GM23338 (cell line): ENCODE data around the gene PCSK6. TPM values are rescaled to one million over a fixed set of nuclear protein-coding genes. Genes with fewer than 3 reads are reported as not detected.

Source experiments
- ATAC-seq: fragments of 200-7000 bp; cut with Tn5 transposase; 3 replicates; pipeline ENCODE4 v1.9.1; 2020
- DNase-seq: peaks from one replicate; pipeline ENCODE4 v3.0.0-alpha.2; 2015; ENCODE audit warnings: low spot score
- H2AFZ ChIP-seq: fragments of 200-600 bp; sonication (generic); 2 replicates; pipeline ENCODE4 v1.8.0; 2016; ENCODE audit warnings: antibody characterized with exemption, mild to moderate bottlenecking, moderate library complexity
- H3F3A ChIP-seq: fragments of 200-600 bp; sonication (generic); replicated peaks from 2 replicates; pipeline ENCODE4 v1.8.0; 2017; ENCODE audit warnings: antibody characterized with exemption, mixed run types, low read depth
- H3K27ac ChIP-seq: fragments of 200-600 bp; sonication (generic); 2 replicates; pipeline ENCODE4 v1.6.1; 2016; ENCODE audit warnings: low read depth
- H3K27me3 ChIP-seq: fragments of 200-600 bp; sonication (generic); 2 replicates; pipeline ENCODE4 v1.8.0; 2016; ENCODE audit warnings: mild to moderate bottlenecking, mixed run types, moderate library complexity; ENCODE audit not compliant: insufficient read depth
- H3K36me3 ChIP-seq: fragments of 200-600 bp; sonication (generic); 2 replicates; pipeline ENCODE4 v1.8.0; 2016; ENCODE audit warnings: mild to moderate bottlenecking; ENCODE audit not compliant: insufficient read depth
- H3K4me1 ChIP-seq: fragments of 200-600 bp; sonication (generic); 2 replicates; pipeline ENCODE4 v1.8.0; 2016; ENCODE audit warnings: mild to moderate bottlenecking, moderate library complexity; ENCODE audit not compliant: insufficient read depth
- H3K4me2 ChIP-seq: fragments of 200-600 bp; sonication (generic); 2 replicates; pipeline ENCODE4 v1.7.1; 2017; ENCODE audit warnings: mixed run types
- H3K4me3 ChIP-seq: fragments of 200-600 bp; sonication (generic); 2 replicates; pipeline ENCODE4 v1.6.1; 2016; ENCODE audit warnings: mixed run types
- H3K79me2 ChIP-seq: fragments of 200-600 bp; sonication (generic); replicated peaks from 2 replicates; pipeline ENCODE4 v1.8.0; 2017; ENCODE audit warnings: mild to moderate bottlenecking; ENCODE audit not compliant: insufficient read depth
- H3K9me2 ChIP-seq: fragments of 200-600 bp; sonication (generic); 2 replicates; pipeline ENCODE4 v1.8.0; 2017; ENCODE audit not compliant: insufficient read depth
- H4K20me1 ChIP-seq: fragments of 200-600 bp; sonication (generic); replicated peaks from 2 replicates; pipeline ENCODE4 v1.8.0; 2017; ENCODE audit warnings: mild to moderate bottlenecking; ENCODE audit not compliant: insufficient read depth
- H3K27ac Mint-ChIP-seq: 2 replicates; pipeline ENCODE4 v1.8.0; 2020; ENCODE audit warnings: inconsistent platforms, mild to moderate bottlenecking, moderate library complexity, mixed read lengths
- H3K27me3 Mint-ChIP-seq: 3 replicates; pipeline ENCODE4 v1.8.0; 2022; ENCODE audit warnings: low read depth, mild to moderate bottlenecking, moderate library complexity, mixed read lengths, inconsistent platforms; ENCODE audit not compliant: insufficient read depth, poor library complexity
- H3K36me3 Mint-ChIP-seq: 3 replicates; pipeline ENCODE4 v1.8.0; 2021; ENCODE audit warnings: low read depth, mild to moderate bottlenecking, inconsistent platforms, moderate library complexity, mixed read lengths
- H3K4me1 Mint-ChIP-seq: 3 replicates; pipeline ENCODE4 v1.8.0; 2020; ENCODE audit warnings: mild to moderate bottlenecking, inconsistent platforms, mixed read lengths
- H3K4me3 Mint-ChIP-seq: 3 replicates; pipeline ENCODE4 v1.8.0; 2021; ENCODE audit warnings: moderate library complexity, mild to moderate bottlenecking, inconsistent platforms, mixed read lengths
- H3K9me3 Mint-ChIP-seq: 3 replicates; pipeline ENCODE4 v1.8.0; 2020; ENCODE audit warnings: moderate library complexity, mild to moderate bottlenecking, inconsistent platforms, mixed read lengths
- EZH2phosphoT487 ChIP-seq: fragments of 200-600 bp; sonication (generic); IDR thresholded peaks from one replicate; pipeline ENCODE4 v1.8.1; 2018; ENCODE audit warnings: antibody characterized with exemption; ENCODE audit not compliant: unreplicated experiment
- JUNB ChIP-seq: IDR thresholded peaks from one replicate; pipeline ENCODE4 v1.6.1; 2016; ENCODE audit warnings: antibody characterized with exemption; ENCODE audit not compliant: unreplicated experiment
- NANOG ChIP-seq: IDR thresholded peaks from 2 replicates; pipeline ENCODE4 v1.6.1; 2016; ENCODE audit warnings: antibody characterized with exemption, borderline replicate concordance
- POLR2AphosphoS5 ChIP-seq: IDR thresholded peaks from 2 replicates; pipeline ENCODE4 v1.6.1; 2016; ENCODE audit warnings: antibody characterized with exemption, low read depth
- REST ChIP-seq: IDR thresholded peaks from one replicate; pipeline ENCODE4 v1.6.1; 2018; ENCODE audit warnings: antibody characterized with exemption; ENCODE audit not compliant: unreplicated experiment
- ZNF331 ChIP-seq: fragments of 250-450 bp; sonication (Bioruptor Pico); IDR thresholded peaks from 2 replicates; pipeline ENCODE4 v1.5.0; 2020; ENCODE audit warnings: low read depth, mild to moderate bottlenecking, moderate library complexity
- ZNF462 ChIP-seq: fragments of 250-450 bp; sonication (Bioruptor Pico); IDR thresholded peaks from 2 replicates; pipeline ENCODE4 v1.5.0; 2020; ENCODE audit warnings: mild to moderate bottlenecking, moderate library complexity
- polyA plus RNA-seq: library from polyadenylated mRNA; unstranded; fragments of >200 nt; fragmentation: Nextera tagmentation; extraction: Ambion mirVana; gene quantifications from 2 replicates; pipeline ENCODE4 v1.2.1, GENCODE V29; 2016
- total RNA-seq: library from RNA; depleted of rRNA; stranded (reverse); fragments of >200 nt; shearing (Covaris generic); gene quantifications from 2 replicates; pipeline ENCODE4 v1.2.3, GENCODE V29; 2014

PCSK6 gene
- total and polyA plus RNA-seq, 2 experiments from 2014 or later, result 1.7 to 6.7 TPM

DNA sequence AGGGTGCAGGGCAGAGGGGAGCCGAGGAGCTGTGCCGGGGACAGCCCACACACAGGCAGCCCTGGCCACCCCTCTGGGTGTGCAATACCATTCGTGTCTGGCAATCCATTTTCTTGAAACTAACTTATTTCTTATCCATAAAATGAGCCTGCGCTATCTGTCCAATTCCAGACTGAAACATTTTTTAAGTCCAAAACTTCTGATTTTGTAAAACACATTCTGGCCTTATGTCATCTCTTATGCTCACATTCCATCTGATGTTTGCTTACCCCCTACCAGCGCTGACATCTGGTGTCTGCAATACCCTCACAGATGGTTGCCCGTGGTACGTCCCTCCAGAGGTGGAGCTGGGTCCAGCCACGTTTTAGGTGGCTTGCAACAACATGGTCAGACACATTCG is 31.8 kb downstream of the PCSK6 start:
- TF ChIP-seq JUNB (no peak), POLR2AphosphoS5 (no peak), NANOG (no peak), EZH2phosphoT487 (no peak), ZNF331 (CRISPR knock-in tag) (no peak), REST (no peak), ZNF462 (CRISPR knock-in tag) (no peak)
- H3K27me3 ChIP-seq, result no peaks in the 10 kb centered on the region
- Mint-ChIP-seq H3K36me3 (no peaks in the 10 kb centered on the region), H3K27me3 (peaks cover 2% of the 10 kb centered on the region), H3K27ac (no peak overlapping the region), H3K4me3 (no peak overlapping the region), H3K9me3 (no peaks in the 10 kb centered on the region), H3K4me1 (peaks cover 9% of the 10 kb centered on the region)
- no peak for DNase-seq
- ATAC-seq, result no peak
- H3K27ac ChIP-seq, result no peak overlapping the region
- no peaks in the 10 kb centered on the region for H3K36me3 ChIP-seq
- no peaks in the 10 kb centered on the region for H3K9me2 ChIP-seq
- H4K20me1 ChIP-seq, result no peaks in the 10 kb centered on the region
- no peaks in the 10 kb centered on the region; the same call in 1 of the 2 replicates for H3K4me1 ChIP-seq
- H3K4me3 ChIP-seq, result no peak overlapping the region
- no peak overlapping the region for H2AFZ ChIP-seq
- H3K79me2 ChIP-seq, result no peaks in the 10 kb centered on the region
- H3K4me2 ChIP-seq, result no peak overlapping the region
- no peaks in the 10 kb centered on the region for H3F3A ChIP-seq
